SH-SY5Y (cell line): ENCODE results near the gene NFIB.

ENCODE experiments used
- GATA2 ChIP-seq: IDR thresholded peaks from 2 replicates; pipeline ENCODE4 v1.6.1; 2011; ENCODE audit warnings: mild to moderate bottlenecking, low read depth, low read length
- GATA3 ChIP-seq: IDR thresholded peaks from 2 replicates; pipeline ENCODE4 v1.6.1; 2011; ENCODE audit warnings: low read depth, mild to moderate bottlenecking, low read length, moderate library complexity

GRCh38 chr9:14315875-14316601 lies 2.1 kb upstream of the NFIB start:
- TF ChIP-seq GATA3 (no peak), GATA2 (no peak)
